Measurements from ENCODE around the gene MYH10. TPM values are rescaled to one million over a fixed set of nuclear protein-coding genes. Genes with fewer than 3 reads are reported as not detected.

The MYH10 gene
- total RNA-seq, 1 experiment from 2014 or later = 251 TPM

DNA sequence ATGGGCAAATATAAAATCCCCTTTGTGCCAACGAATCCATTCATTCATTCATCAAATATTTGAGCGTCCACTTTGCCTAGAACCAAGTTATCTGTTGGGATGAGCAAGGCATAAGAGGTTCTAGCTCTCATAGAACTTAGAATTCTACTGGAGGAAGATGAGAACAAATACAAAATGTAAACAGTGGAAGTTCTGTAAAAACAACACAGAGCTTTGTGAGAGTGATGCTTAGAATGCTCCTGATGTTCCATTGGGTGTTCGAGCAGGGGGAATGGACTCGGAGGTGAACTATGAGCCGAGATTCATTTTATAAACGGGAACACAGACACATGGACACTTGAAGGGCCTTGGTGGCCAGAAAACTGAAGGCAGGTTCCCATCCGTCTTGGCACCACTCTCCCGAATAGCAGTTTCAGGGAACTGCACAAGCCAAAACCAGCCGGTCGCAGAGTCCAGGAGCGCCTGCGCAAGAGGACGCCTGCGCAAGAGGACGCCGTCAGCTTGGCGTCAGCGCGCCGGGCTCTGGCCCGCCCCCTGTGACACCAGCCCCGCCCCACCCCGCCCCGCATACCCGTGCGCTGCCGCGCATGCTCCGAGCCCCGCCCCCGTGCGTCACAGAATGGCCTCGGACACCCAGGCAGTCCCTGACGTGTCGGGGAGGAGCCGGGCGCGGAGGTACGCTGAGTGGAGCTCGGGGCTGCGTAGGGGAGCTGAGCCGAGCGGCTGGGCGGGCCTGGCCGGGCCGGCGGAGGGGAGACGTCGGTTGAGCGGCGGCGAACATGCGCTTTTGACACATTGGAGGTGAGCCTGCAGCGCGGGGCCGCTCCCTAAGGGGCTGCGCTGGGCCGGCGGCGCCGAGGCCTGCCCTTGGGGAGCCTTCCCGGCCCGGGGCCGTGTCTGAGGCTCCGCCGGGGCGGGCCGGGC is 195.0 kb downstream of the MYH10 start, which contains the start of gene NDEL1:
NDEL1 (plus strand) TSS at position 640 of the 924 bp plus-strand sequence. CDS start 8,388 bp downstream, outside the sequence.
- peak within 1 kb of the TSS; percentile 68 for H3K14ac ChIP-seq (ENCODE audit: insufficient read depth, low read length)
- WGBS (ENCODE audit: extremely low coverage, insufficient read length, low lambda C conversion rate) = no CpG with 5 or more reads among the region's 68 CpGs

More for the DNA sequence above, 195.0 kb downstream of the MYH10 start, which contains the start of gene NDEL1:
- H3K56ac ChIP-seq (ENCODE audit: insufficient read length, low read depth, low read length) = no peak within 1 kb of the TSS
- peaks cover 11% of the 10 kb centered on the region for H3K23me2 ChIP-seq (ENCODE audit: insufficient read length, low read depth, low read length, poor library complexity, severe bottlenecking)
- peaks cover 4% of the 10 kb centered on the region for H3K79me1 ChIP-seq (ENCODE audit: insufficient read depth, low read depth, low read length, poor library complexity, severe bottlenecking)
- H2BK20ac ChIP-seq (ENCODE audit: low read depth, low read length, poor library complexity, severe bottlenecking) = no peak within 1 kb of the TSS
- no peaks in the 10 kb centered on the region for H3K27me3 Mint-ChIP-seq (ENCODE audit: low read depth)
- TF ChIP-seq, protein P1, sequence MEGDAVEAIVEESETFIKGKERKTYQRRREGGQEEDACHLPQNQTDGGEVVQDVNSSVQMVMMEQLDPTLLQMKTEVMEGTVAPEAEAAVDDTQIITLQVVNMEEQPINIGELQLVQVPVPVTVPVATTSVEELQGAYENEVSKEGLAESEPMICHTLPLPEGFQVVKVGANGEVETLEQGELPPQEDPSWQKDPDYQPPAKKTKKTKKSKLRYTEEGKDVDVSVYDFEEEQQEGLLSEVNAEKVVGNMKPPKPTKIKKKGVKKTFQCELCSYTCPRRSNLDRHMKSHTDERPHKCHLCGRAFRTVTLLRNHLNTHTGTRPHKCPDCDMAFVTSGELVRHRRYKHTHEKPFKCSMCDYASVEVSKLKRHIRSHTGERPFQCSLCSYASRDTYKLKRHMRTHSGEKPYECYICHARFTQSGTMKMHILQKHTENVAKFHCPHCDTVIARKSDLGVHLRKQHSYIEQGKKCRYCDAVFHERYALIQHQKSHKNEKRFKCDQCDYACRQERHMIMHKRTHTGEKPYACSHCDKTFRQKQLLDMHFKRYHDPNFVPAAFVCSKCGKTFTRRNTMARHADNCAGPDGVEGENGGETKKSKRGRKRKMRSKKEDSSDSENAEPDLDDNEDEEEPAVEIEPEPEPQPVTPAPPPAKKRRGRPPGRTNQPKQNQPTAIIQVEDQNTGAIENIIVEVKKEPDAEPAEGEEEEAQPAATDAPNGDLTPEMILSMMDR (conservative IDR thresholded peaks at IDR 0.05) = no peak
- H3K9me3 Mint-ChIP-seq = no peaks in the 10 kb centered on the region
- no peak within 1 kb of the TSS for H4K91ac ChIP-seq (ENCODE audit: insufficient read length, low read depth, low read length)
- H2BK12ac ChIP-seq (ENCODE audit: insufficient read length, low read depth, low read length) = no peak within 1 kb of the TSS
- H3K4me1 ChIP-seq (ENCODE audit: insufficient read depth, low read length) = no peaks in the 10 kb centered on the region
- no peak within 1 kb of the TSS for H3K4ac ChIP-seq (ENCODE audit: low read depth, low read length)
- H3K27ac Mint-ChIP-seq = peak within 1 kb of the TSS; percentile 93 to 98 (median 97)
- H3K4me3 Mint-ChIP-seq = peak within 1 kb of the TSS; percentile 93 to 97
- H4K20me1 ChIP-seq (ENCODE audit: control insufficient read depth, insufficient read depth, insufficient read length) = no peaks in the 10 kb centered on the region
- H3K36me3 Mint-ChIP-seq (ENCODE audit: insufficient read depth in 1 of 3, low read depth in 3 of 3) = peaks cover 5 to 11% (median 9%) of the 10 kb centered on the region in 3 experiments; a peak in 6 of 7 replicates
- peaks cover 3% of the 10 kb centered on the region; the same call in 1 of the 2 replicates for H3K79me2 ChIP-seq (ENCODE audit: insufficient read depth, low read length)
- H2AK5ac ChIP-seq (ENCODE audit: insufficient read length, low read length) = no peak within 1 kb of the TSS
- no peak within 1 kb of the TSS for H2BK15ac ChIP-seq (ENCODE audit: low read depth, low read length)
- H2BK120ac ChIP-seq (ENCODE audit: low read depth, low read length, poor library complexity, severe bottlenecking) = no peak within 1 kb of the TSS
- no peaks in the 10 kb centered on the region for H3K9me3 ChIP-seq (ENCODE audit: control insufficient read depth, low read depth, low read length)
- H4K5ac ChIP-seq (ENCODE audit: insufficient read length, low read depth, low read length) = no peak within 1 kb of the TSS
- no peak within 1 kb of the TSS for H2AFZ ChIP-seq (ENCODE audit: low read length)
- H3K27ac ChIP-seq (ENCODE audit: insufficient read length, low read depth, low read length) = peak within 1 kb of the TSS; percentile 70
- H3K9ac ChIP-seq (ENCODE audit: extremely low read depth, insufficient read length, low read length) = peak within 1 kb of the TSS; percentile 75
- DNase-seq = peak; percentile 100
- H3K27me3 ChIP-seq (ENCODE audit: insufficient read depth, low read length) = no peaks in the 10 kb centered on the region
- H3K18ac ChIP-seq (ENCODE audit: insufficient read length, low read depth, low read length) = peak within 1 kb of the TSS; percentile 72
- H3K4me1 Mint-ChIP-seq = peaks cover 12 to 13% of the 10 kb centered on the region in 2 experiments
- H3T11ph ChIP-seq (ENCODE audit: low read length) = no peak within 1 kb of the TSS
- no peak within 1 kb of the TSS for H3K23ac ChIP-seq (ENCODE audit: insufficient read length, low read depth, low read length)
- H3K4me2 ChIP-seq (ENCODE audit: insufficient read depth, insufficient read length, low read length) = peak within 1 kb of the TSS; percentile 98
- H4K8ac ChIP-seq (replicated peaks; ENCODE audit: insufficient read length, low read depth, low read length) = no peak within 1 kb of the TSS
- H2BK5ac ChIP-seq (ENCODE audit: insufficient read length, low read length) = no peak within 1 kb of the TSS
